HepG2 (cell line): ENCODE data around the gene WWC2.

Experiments
- CCAR2 ChIP-seq: fragments of 200-400 bp; formaldehyde crosslinking; optimal IDR thresholded peaks from 2 replicates; pipeline ENCODE3; 2018; ENCODE audit warnings: low read depth, mild to moderate bottlenecking, low read length, moderate library complexity
- MXI1 ChIP-seq: IDR thresholded peaks from 3 replicates; pipeline ENCODE4 v1.6.1; 2012; ENCODE audit warnings: low read depth, low read length, inconsistent platforms, borderline replicate concordance
- POLR2A ChIP-seq, 2 experiments: IDR thresholded peaks; 2 replicates each; pipeline ENCODE4 v1.6.1; 2011; ENCODE audit warnings: low read depth in 2 of 2, low read length in 2 of 2, mild to moderate bottlenecking in 1 of 2, moderate library complexity in 1 of 2; ENCODE audit not compliant: insufficient read depth in 1 of 2
- SETDB1 ChIP-seq: sonication (generic); formaldehyde crosslinking; IDR thresholded peaks from 2 replicates; pipeline ENCODE4 v1.5.1; 2020; ENCODE audit warnings: missing genetic modification reagents, mild to moderate bottlenecking, borderline replicate concordance
- ZBTB8A ChIP-seq: sonication (generic); formaldehyde crosslinking; IDR thresholded peaks from 2 replicates; pipeline ENCODE4 v1.4.0; 2020; ENCODE audit warnings: mild to moderate bottlenecking, low read depth, missing genetic modification reagents, borderline replicate concordance
- ZNF232 ChIP-seq: sonication (generic); formaldehyde crosslinking; IDR thresholded peaks from 2 replicates; pipeline ENCODE4 v1.4.0; 2020; ENCODE audit warnings: missing genetic modification reagents, borderline replicate concordance
- TF ChIP-seq, protein P1 (sequence below): sonication (generic); formaldehyde crosslinking; IDR thresholded peaks from 2 replicates; pipeline ENCODE4 v1.5.0; 2020; ENCODE audit warnings: mild to moderate bottlenecking, missing genetic modification reagents, moderate library complexity

- TF ChIP-seq, protein P1, sequence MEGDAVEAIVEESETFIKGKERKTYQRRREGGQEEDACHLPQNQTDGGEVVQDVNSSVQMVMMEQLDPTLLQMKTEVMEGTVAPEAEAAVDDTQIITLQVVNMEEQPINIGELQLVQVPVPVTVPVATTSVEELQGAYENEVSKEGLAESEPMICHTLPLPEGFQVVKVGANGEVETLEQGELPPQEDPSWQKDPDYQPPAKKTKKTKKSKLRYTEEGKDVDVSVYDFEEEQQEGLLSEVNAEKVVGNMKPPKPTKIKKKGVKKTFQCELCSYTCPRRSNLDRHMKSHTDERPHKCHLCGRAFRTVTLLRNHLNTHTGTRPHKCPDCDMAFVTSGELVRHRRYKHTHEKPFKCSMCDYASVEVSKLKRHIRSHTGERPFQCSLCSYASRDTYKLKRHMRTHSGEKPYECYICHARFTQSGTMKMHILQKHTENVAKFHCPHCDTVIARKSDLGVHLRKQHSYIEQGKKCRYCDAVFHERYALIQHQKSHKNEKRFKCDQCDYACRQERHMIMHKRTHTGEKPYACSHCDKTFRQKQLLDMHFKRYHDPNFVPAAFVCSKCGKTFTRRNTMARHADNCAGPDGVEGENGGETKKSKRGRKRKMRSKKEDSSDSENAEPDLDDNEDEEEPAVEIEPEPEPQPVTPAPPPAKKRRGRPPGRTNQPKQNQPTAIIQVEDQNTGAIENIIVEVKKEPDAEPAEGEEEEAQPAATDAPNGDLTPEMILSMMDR (CRISPR knock-in tag), result no peak
- TF ChIP-seq POLR2A (IDR thresholded peaks at IDR 0.05; ENCODE audit: insufficient read depth in 1 of 2, low read depth in 2 of 2, low read length in 2 of 2) (no peak), CCAR2 (no peak), ZBTB8A (CRISPR knock-in tag) (no peak), SETDB1 (CRISPR knock-in tag) (no peak), MXI1 (no peak), ZNF232 (no peak)
Observed at GRCh38 chr4:183142571-183143550, 43.8 kb downstream of the WWC2 start.
